Vagina (tissue), 2 donors: Measurements from ENCODE around the gene MAGEA9. TPM values are rescaled to one million over a fixed set of nuclear protein-coding genes. Genes with fewer than 3 reads are reported as not detected.

ENCODE experiments used
- DNase-seq, 2 donors: peaks; one replicate each; pipeline ENCODE4 v3.0.0-alpha.2; 2017; ENCODE audit errors: extremely low spot score in 2 of 2
- H3K27ac ChIP-seq: fragments of 200-600 bp; sonication (generic); one replicate; pipeline ENCODE4 v1.5.1; 2019
- H3K27me3 ChIP-seq: fragments of 200-600 bp; sonication (generic); one replicate; pipeline ENCODE4 v1.5.1; 2019
- H3K36me3 ChIP-seq, 2 donors: fragments of 200-600 bp; sonication (generic); one replicate each; pipeline ENCODE4 v1.5.1; 2017 to 2019
- H3K4me1 ChIP-seq: fragments of 200-600 bp; sonication (generic); one replicate; pipeline ENCODE4 v1.5.1; 2019
- H3K4me3 ChIP-seq, 2 donors: fragments of 200-600 bp; sonication (generic); 1 replicate in 1 of 2; 2 replicates in 1 of 2; pipeline ENCODE4 v1.5.1; 2016 to 2019
- H3K9me3 ChIP-seq: fragments of 200-600 bp; sonication (generic); one replicate; pipeline ENCODE4 v1.5.1; 2019
- POLR2A ChIP-seq, 2 donors: fragments of 450-650 bp; IDR thresholded peaks; one replicate each; pipeline ENCODE4 v1.6.1; 2017; ENCODE audit warnings: antibody characterized with exemption in 2 of 2, mild to moderate bottlenecking in 2 of 2, moderate library complexity in 2 of 2
- POLR2AphosphoS5 ChIP-seq, 2 donors: sonication (generic); formaldehyde crosslinking; IDR thresholded peaks; one replicate each; pipeline ENCODE4 v1.9.0; 2017; ENCODE audit warnings: antibody characterized with exemption in 2 of 2, mild to moderate bottlenecking in 2 of 2, low read depth in 1 of 2; ENCODE audit not compliant: insufficient read depth in 1 of 2
- intact Hi-C: fragments of 100-400 bp; cut with DNase I; formaldehyde crosslinking; loops from one replicate; pipeline ENCODE4 v1.15.1; 2023
- total RNA-seq: library from RNA; depleted of rRNA; stranded (reverse); fragments of >200 nt; gene quantifications from one replicate; pipeline ENCODE4 v1.2.3, GENCODE V29; 2016
- TF ChIP-seq, protein P1 (sequence below), 3 experiments: fragments of 450-650 bp in 2 of 3; fragments of 200-600 bp in 1 of 3; sonication (generic) in 1 of 3; IDR thresholded peaks; one replicate each; pipeline ENCODE4 v1.5.1; 2017 to 2019; ENCODE audit warnings: antibody characterized with exemption in 3 of 3, mild to moderate bottlenecking in 2 of 3, moderate library complexity in 2 of 3

The MAGEA9 gene
- total RNA-seq, 1 donor from 2014 or later = not detected

DNA sequence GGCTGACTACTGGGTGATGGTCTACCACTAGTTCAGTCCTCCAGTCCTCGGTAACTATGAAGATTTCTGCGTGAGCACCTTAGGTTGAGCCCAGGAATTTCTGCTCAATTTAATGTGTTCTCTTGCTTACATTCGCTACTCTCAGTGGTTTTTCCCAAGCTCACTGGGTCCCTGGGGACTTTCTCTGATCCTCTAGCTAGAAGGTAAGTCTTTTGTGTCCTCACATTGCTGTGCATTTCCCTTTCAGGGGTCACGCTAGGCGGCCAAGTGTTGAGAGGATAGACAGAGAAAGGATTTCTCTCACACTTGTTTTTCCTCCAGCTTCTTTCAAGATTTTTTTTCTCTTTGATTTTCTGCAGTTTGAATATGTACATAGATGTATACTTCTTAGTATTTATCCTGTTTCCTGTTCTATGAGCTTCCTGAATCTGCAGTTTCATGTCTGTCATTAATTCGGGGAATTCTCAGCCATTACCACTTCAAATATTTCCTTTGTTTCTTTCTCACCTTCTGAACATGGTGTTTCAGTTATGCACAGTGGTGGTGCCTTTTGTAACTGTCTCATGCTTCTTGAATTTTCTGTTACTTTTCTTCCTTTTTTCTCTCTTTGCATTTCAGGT lies 17.5 kb downstream of the MAGEA9 start:
- no peaks in the 10 kb centered on the region for H3K4me1 ChIP-seq

DNA sequence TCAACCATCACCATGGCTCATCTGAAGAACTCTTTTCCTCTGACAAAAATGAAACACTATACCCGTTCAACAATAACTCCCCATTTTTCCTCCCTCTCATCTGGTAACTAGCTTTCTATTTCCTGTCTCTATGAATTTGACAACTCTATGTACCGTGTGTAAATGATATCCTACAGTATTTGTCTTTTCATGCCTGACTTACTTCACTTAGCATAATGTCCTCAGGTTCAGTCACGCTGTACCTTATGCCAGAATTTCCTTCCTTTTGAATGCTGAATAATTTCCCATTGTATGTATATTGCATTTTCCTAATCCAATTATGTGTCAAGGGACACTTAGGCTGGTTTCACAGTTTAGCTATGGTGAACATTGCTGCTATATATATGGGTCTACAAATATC lies 18.2 kb downstream of the MAGEA9 start:
- Histone ChIP-seq H3K27me3 (no peaks in the 10 kb centered on the region), H3K4me1 (no peaks in the 10 kb centered on the region), H3K9me3 (no peaks in the 10 kb centered on the region), H3K36me3 (no peaks in the 10 kb centered on the region), H3K27ac (no peak overlapping the region), H3K4me3 (no peak overlapping the region)
- DNase-seq = no peak
- intact Hi-C loops = no loop called here
- TF ChIP-seq POLR2AphosphoS5 (IDR thresholded peaks at IDR 0.05; ENCODE audit: insufficient read depth in 1 of 2, low read depth in 1 of 2) (no peak), POLR2A (IDR thresholded peaks at IDR 0.05) (no peak)
- TF ChIP-seq, protein P1, sequence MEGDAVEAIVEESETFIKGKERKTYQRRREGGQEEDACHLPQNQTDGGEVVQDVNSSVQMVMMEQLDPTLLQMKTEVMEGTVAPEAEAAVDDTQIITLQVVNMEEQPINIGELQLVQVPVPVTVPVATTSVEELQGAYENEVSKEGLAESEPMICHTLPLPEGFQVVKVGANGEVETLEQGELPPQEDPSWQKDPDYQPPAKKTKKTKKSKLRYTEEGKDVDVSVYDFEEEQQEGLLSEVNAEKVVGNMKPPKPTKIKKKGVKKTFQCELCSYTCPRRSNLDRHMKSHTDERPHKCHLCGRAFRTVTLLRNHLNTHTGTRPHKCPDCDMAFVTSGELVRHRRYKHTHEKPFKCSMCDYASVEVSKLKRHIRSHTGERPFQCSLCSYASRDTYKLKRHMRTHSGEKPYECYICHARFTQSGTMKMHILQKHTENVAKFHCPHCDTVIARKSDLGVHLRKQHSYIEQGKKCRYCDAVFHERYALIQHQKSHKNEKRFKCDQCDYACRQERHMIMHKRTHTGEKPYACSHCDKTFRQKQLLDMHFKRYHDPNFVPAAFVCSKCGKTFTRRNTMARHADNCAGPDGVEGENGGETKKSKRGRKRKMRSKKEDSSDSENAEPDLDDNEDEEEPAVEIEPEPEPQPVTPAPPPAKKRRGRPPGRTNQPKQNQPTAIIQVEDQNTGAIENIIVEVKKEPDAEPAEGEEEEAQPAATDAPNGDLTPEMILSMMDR (IDR thresholded peaks at IDR 0.05) = no peak

More for the DNA sequence above, 17.5 kb downstream of the MAGEA9 start:
- H3K36me3 ChIP-seq = no peaks in the 10 kb centered on the region
- H3K27ac ChIP-seq = no peak overlapping the region
- no peaks in the 10 kb centered on the region for H3K27me3 ChIP-seq
- H3K4me3 ChIP-seq = no peak overlapping the region
- no peaks in the 10 kb centered on the region for H3K9me3 ChIP-seq
- TF ChIP-seq POLR2AphosphoS5 (IDR thresholded peaks at IDR 0.05; ENCODE audit: insufficient read depth in 1 of 2, low read depth in 1 of 2) (no peak), POLR2A (IDR thresholded peaks at IDR 0.05) (no peak)
- TF ChIP-seq, protein P1 (IDR thresholded peaks at IDR 0.05) = no peak
- DNase-seq = no peak
- intact Hi-C loops = no loop called here

DNA sequence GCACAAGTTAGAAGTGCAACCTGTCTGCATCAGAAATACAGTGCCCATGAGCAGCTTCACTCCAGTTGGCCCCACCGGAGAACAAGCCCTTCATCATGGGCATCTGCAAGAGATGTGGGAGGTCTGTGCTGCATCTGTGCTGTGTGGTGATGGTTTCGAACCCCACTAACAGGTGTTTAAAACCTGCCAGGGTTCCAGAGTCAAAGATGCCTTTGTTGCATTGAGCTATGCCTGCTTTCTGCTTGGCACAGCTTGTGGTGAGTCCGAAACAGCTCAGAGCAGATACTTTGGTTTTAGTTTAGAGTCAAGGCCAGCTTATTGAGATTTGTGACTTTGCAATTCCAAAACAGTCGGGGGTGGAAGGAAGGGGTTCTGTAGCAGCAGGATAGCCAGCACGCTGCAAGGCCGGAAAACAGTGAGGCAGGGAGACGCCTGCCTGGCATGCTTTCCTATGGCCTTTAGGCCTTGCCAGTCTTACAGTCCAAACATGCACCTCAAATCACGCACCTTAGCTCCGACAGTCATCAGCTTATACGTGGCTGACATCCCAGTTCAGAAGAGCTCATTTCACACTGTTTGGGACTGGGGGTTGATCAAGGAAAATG lies 21.8 kb downstream of the MAGEA9 start:
- H3K27ac ChIP-seq = no peak overlapping the region
- no peaks in the 10 kb centered on the region for H3K27me3 ChIP-seq
- H3K4me3 ChIP-seq = no peak overlapping the region
- H3K36me3 ChIP-seq = no peaks in the 10 kb centered on the region
- DNase-seq = no peak
- no peak for TF ChIP-seq POLR2AphosphoS5 (IDR thresholded peaks at IDR 0.05; ENCODE audit: insufficient read depth in 1 of 2, low read depth in 1 of 2)
- TF ChIP-seq POLR2A (IDR thresholded peaks at IDR 0.05) = no peak
- TF ChIP-seq, protein P1 (IDR thresholded peaks at IDR 0.05) = no peak
- intact Hi-C loops = no loop called here
- no peaks in the 10 kb centered on the region for H3K9me3 ChIP-seq
- no peaks in the 10 kb centered on the region for H3K4me1 ChIP-seq

DNA sequence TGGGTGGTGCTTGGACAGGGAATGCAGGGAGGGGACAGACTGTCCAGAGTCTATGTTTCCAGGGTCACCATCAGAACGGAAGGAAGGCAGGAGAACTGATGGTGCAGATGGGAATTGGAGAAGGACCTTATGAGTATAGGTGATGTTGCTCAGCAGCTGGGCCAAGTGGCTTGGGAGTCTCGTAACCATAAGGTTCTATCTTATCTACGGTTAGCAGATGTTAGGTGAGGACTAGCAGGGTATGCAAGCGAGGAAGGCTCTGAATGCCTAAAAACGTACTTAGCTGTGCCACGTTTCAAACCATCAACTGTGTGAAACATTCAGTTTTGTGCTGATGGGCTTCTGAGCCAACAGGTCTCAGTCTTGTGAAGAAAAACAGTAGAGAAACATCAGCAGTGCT lies 22.4 kb downstream of the MAGEA9 start:
- H3K27me3 ChIP-seq = no peaks in the 10 kb centered on the region
- no peaks in the 10 kb centered on the region for H3K4me1 ChIP-seq
- H3K4me3 ChIP-seq = no peak overlapping the region
- TF ChIP-seq, protein P1 (IDR thresholded peaks at IDR 0.05) = no peak
- TF ChIP-seq POLR2AphosphoS5 (IDR thresholded peaks at IDR 0.05; ENCODE audit: insufficient read depth in 1 of 2, low read depth in 1 of 2) = no peak
- no peak for TF ChIP-seq POLR2A (IDR thresholded peaks at IDR 0.05)
- no peaks in the 10 kb centered on the region for H3K36me3 ChIP-seq
- no peak overlapping the region for H3K27ac ChIP-seq
- H3K9me3 ChIP-seq = no peaks in the 10 kb centered on the region
- no peak for DNase-seq
- intact Hi-C loops = no loop called here

DNA sequence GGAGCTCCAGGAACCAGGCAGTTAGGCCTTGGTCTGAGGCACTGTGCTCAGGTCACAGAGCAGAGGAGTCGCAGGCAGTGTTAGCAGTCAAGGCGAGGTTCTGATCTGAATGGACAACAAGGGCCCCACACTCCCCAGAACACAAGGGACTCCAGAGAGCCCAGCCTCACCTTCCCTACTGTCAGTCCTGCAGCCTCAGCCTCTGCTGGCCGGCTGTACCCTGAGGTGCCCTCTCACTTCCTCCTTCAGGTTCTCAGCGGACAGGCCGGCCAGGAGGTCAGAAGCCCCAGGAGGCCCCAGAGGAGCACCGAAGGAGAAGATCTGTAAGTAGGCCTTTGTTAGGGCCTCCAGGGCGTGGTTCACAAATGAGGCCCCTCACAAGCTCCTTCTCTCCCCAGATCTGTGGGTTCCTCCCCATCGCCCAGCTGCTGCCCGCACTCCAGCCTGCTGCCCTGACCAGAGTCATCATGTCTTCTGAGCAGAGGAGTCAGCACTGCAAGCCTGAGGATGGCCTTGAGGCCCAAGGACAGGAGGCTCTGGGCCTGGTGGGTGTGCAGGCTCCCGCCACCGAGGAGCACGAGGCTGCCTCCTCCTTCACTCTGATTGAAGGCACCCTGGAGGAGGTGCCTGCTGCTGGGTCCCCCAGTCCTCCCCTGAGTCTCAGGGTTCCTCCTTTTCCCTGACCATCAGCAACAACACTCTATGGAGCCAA lies 26.2 kb downstream of the MAGEA9 start:
- Histone ChIP-seq H3K4me3 (no peak overlapping the region), H3K9me3 (no peaks in the 10 kb centered on the region), H3K4me1 (no peaks in the 10 kb centered on the region), H3K36me3 (no peaks in the 10 kb centered on the region), H3K27ac (no peak overlapping the region), H3K27me3 (no peaks in the 10 kb centered on the region)
- no peak for DNase-seq
- intact Hi-C loops = no loop called here
- TF ChIP-seq POLR2A (IDR thresholded peaks at IDR 0.05) (no peak), POLR2AphosphoS5 (IDR thresholded peaks at IDR 0.05; ENCODE audit: insufficient read depth in 1 of 2, low read depth in 1 of 2) (no peak)
- TF ChIP-seq, protein P1 (IDR thresholded peaks at IDR 0.05) = no peak
